Measurements from ENCODE around the gene UST.
"Not testable (repeated sequence)": the region's sequence is repeated elsewhere in the genome, so short reads cannot be mapped to it uniquely, and the experiment has no call there.

Gene UST

GRCh38 chr6:148978298-148978697, 231.5 kb downstream of the UST start:
- not testable (repeated sequence) for DNase-seq (ENCODE audit: low read depth)

- DNase-seq (ENCODE audit: low read depth) = no peak
Observed at GRCh38 chr6:148979014-148979901, 232.4 kb downstream of the UST start.

- DNase-seq (ENCODE audit: low read depth) = no peak
Observed at GRCh38 chr6:148980234-148980633, 233.4 kb downstream of the UST start.

- no peak for DNase-seq (ENCODE audit: low read depth)
Observed at GRCh38 chr6:148981515-148981914, 234.7 kb downstream of the UST start.

GRCh38 chr6:148983101-148983761, 236.4 kb downstream of the UST start:
- DNase-seq (ENCODE audit: low read depth) = no peak

- no peak for DNase-seq (ENCODE audit: low read depth)
Observed at GRCh38 chr6:148983966-148984365, 237.1 kb downstream of the UST start.

GRCh38 chr6:148984531-148985056, 237.8 kb downstream of the UST start:
- no peak for DNase-seq (ENCODE audit: low read depth)

- no peak for DNase-seq (ENCODE audit: low read depth)
Observed at GRCh38 chr6:148985499-148985898, 238.7 kb downstream of the UST start.

GRCh38 chr6:148986608-148987007, 239.8 kb downstream of the UST start:
- no peak for DNase-seq (ENCODE audit: low read depth)

- DNase-seq (ENCODE audit: low read depth) = no peak
Observed at GRCh38 chr6:148987982-148988381, 241.2 kb downstream of the UST start.

- no peak for DNase-seq (ENCODE audit: low read depth)
Observed at GRCh38 chr6:148989585-148989984, 242.8 kb downstream of the UST start.

- no peak for DNase-seq (ENCODE audit: low read depth)
Observed at GRCh38 chr6:148990403-148990802, 243.6 kb downstream of the UST start.

GRCh38 chr6:148996815-148997214, 250.0 kb downstream of the UST start:
- DNase-seq (ENCODE audit: low read depth) = no peak

- DNase-seq (ENCODE audit: low read depth) = no peak
Observed at GRCh38 chr6:148997865-148998264, 251.0 kb downstream of the UST start.

- no peak for DNase-seq (ENCODE audit: low read depth)
Observed at GRCh38 chr6:148998704-148999103, 251.9 kb downstream of the UST start.

- no peak for DNase-seq (ENCODE audit: low read depth)
Observed at GRCh38 chr6:148999501-148999900, 252.7 kb downstream of the UST start.

GRCh38 chr6:148999929-149000468, 253.2 kb downstream of the UST start:
- DNase-seq (ENCODE audit: low read depth) = no peak

- DNase-seq (ENCODE audit: low read depth) = no peak
Observed at GRCh38 chr6:149001422-149001821, 254.6 kb downstream of the UST start.

GRCh38 chr6:149003560-149003959, 256.7 kb downstream of the UST start:
- no peak for DNase-seq (ENCODE audit: low read depth)

GRCh38 chr6:149004664-149005063, 257.8 kb downstream of the UST start:
- no peak for DNase-seq (ENCODE audit: low read depth)

- DNase-seq (ENCODE audit: low read depth) = not testable (repeated sequence)
Observed at GRCh38 chr6:149006236-149006635, 259.4 kb downstream of the UST start.

GRCh38 chr6:149006671-149007070, 259.8 kb downstream of the UST start:
- DNase-seq (ENCODE audit: low read depth) = no peak

- no peak for DNase-seq (ENCODE audit: low read depth)
Observed at GRCh38 chr6:149007846-149008245, 261.0 kb downstream of the UST start.
